Loucy (cell line): Measurements from ENCODE around the gene LSR.

Experiments used
- H2AFZ ChIP-seq: fragments of 200-600 bp; sonication (generic); 2 replicates; pipeline ENCODE4 v1.6.0; 2016; ENCODE audit warnings: antibody characterized with exemption, mild to moderate bottlenecking, low read length, moderate library complexity
- H3F3A ChIP-seq: fragments of 200-600 bp; 2 replicates; pipeline ENCODE4 v1.6.0; 2016; ENCODE audit warnings: antibody characterized with exemption, low read depth, mild to moderate bottlenecking
- H3K27me3 ChIP-seq: fragments of 200-600 bp; sonication (generic); 2 replicates; pipeline ENCODE4 v1.6.1; 2014; ENCODE audit warnings: low read length, mild to moderate bottlenecking; ENCODE audit not compliant: insufficient read depth, poor library complexity, severe bottlenecking
- H3K36me3 ChIP-seq: fragments of 200-600 bp; sonication (generic); 2 replicates; pipeline ENCODE4 v1.6.1; 2016; ENCODE audit warnings: low read length; ENCODE audit not compliant: insufficient read depth
- H3K4me1 ChIP-seq: fragments of 200-600 bp; sonication (generic); 2 replicates; pipeline ENCODE4 v1.5.1; 2014; ENCODE audit warnings: low read length, mild to moderate bottlenecking; ENCODE audit not compliant: insufficient read depth, poor library complexity, severe bottlenecking
- H3K4me2 ChIP-seq: fragments of 200-600 bp; sonication (generic); 2 replicates; pipeline ENCODE4 v1.6.0; 2014; ENCODE audit warnings: antibody characterized with exemption, low read length, low read depth, mild to moderate bottlenecking; ENCODE audit not compliant: poor library complexity, severe bottlenecking
- H3K4me3 ChIP-seq: fragments of 200-600 bp; sonication (generic); 2 replicates; pipeline ENCODE4 v1.5.1; 2014; ENCODE audit warnings: low read length, mild to moderate bottlenecking, mixed read lengths; ENCODE audit not compliant: poor library complexity, severe bottlenecking
- H3K79me2 ChIP-seq: fragments of 200-600 bp; sonication (generic); 2 replicates; pipeline ENCODE4 v1.6.1; 2014; ENCODE audit warnings: low read length; ENCODE audit not compliant: insufficient read depth
- H3K9ac ChIP-seq: fragments of 200-600 bp; sonication (generic); 2 replicates; pipeline ENCODE4 v1.6.0; 2014; ENCODE audit warnings: mild to moderate bottlenecking, low read depth, low read length, moderate library complexity; ENCODE audit not compliant: poor library complexity, severe bottlenecking
- H3K9me2 ChIP-seq: fragments of 200-600 bp; sonication (generic); replicated peaks from 2 replicates; pipeline ENCODE4 v1.6.1; 2016; ENCODE audit warnings: low read depth, low read length, mixed read lengths
- H3K9me3 ChIP-seq: fragments of 200-600 bp; sonication (generic); 2 replicates; pipeline ENCODE4 v1.6.1; 2014; ENCODE audit warnings: mild to moderate bottlenecking, antibody characterized with exemption, low read length, low read depth; ENCODE audit not compliant: insufficient read depth
- H4K20me1 ChIP-seq: fragments of 200-600 bp; sonication (generic); 2 replicates; pipeline ENCODE4 v1.6.0; 2014; ENCODE audit warnings: antibody characterized with exemption, low read length, mild to moderate bottlenecking; ENCODE audit not compliant: insufficient read depth, poor library complexity, severe bottlenecking
- CTCF ChIP-seq: fragments of 200-600 bp; sonication (generic); conservative IDR thresholded peaks from 2 replicates; pipeline ENCODE4 v1.5.1; 2014; ENCODE audit warnings: mild to moderate bottlenecking, antibody characterized with exemption, low read length
- EZH2phosphoT487 ChIP-seq: fragments of 200-600 bp; IDR thresholded peaks from 2 replicates; pipeline ENCODE4 v1.6.1; 2018; ENCODE audit warnings: antibody characterized with exemption, mild to moderate bottlenecking, moderate library complexity, borderline replicate concordance

The LSR gene

GRCh38 chr19:35260694-35261304 is 12.0 kb downstream of the LSR start:
- H3F3A ChIP-seq = no peaks in the 10 kb centered on the region

DNA sequence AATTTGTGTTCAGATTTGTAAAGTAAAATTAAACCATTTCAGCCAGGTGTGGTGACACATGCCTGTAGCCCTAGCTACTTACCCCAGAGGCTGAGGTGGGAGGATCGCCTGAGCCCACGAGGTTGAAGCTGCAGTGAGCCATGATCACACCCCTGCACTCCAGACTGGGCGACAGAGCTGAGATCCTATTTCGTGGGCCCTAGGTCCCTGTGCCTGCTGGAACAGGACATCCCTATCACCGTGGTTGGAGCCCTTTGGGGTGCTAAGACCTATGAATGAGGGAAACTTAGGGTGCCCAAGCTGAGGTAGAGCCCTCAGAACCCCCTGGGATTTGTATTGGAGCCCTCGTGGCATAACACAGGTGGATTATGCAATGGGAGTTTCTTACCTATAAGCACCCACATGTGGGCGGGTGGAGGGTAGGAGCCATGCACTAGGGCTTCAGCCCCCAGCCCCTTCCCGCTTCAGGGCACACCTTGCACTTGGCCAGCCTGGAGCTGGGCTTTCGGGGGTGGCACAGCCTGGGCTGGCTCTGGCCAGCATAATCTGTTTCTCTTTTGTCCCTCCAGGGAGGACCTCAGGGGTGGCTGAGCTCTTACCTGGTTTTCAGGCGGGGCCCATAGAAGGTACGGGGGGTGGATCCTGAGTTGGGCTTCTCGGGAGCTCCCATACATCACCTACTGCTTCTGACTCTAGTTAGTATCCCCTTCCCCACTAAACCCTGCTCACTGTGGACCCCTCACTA is 12.7 kb downstream of the LSR start:
- no peak overlapping the region for H3K4me3 ChIP-seq

More at GRCh38 chr19:35260694-35261304, 12.0 kb downstream of the LSR start:
- H4K20me1 ChIP-seq = no peaks in the 10 kb centered on the region
- peaks cover 20% of the 10 kb centered on the region for H3K4me1 ChIP-seq
- no peaks in the 10 kb centered on the region for H3K9me2 ChIP-seq
- H3K79me2 ChIP-seq = no peaks in the 10 kb centered on the region
- no peak overlapping the region for H2AFZ ChIP-seq
- no peaks in the 10 kb centered on the region for H3K9me3 ChIP-seq
- H3K36me3 ChIP-seq = no peaks in the 10 kb centered on the region
- no peaks in the 10 kb centered on the region for H3K27me3 ChIP-seq
- no peak overlapping the region for H3K4me2 ChIP-seq
- H3K9ac ChIP-seq = no peak overlapping the region
- no peak overlapping the region for H3K4me3 ChIP-seq
- TF ChIP-seq EZH2phosphoT487 (no peak), CTCF (no peak)

DNA sequence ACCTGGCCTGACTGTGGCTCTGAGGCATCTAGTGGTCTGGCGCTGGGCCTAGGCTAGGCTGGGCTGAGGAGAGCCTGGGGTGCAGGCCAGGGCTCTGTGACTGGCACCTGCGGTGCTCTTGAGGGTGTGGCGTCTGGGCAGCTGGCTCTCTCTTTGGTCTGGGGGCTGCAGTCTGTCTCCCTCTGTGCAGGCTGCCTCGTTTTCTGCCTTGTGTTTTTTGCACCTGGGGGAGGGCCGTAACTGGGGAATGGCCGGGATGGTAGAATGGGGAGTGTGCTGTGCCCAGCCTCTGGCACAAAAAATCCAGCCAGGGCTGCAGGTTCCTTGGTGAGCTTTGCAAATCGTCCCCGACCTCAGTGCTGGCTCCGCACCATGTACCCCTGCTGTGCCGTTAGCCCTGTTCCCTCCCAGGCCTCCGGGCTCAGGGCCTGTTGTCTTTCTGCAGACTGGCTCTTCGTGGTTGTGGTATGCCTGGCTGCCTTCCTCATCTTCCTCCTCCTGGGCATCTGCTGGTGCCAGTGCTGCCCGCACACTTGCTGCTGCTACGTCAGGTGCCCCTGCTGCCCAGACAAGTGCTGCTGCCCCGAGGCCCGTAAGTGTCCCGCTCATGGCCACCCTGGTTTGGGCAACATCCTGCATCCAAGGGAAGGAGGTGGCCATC is 13.4 kb downstream of the LSR start:
- peaks cover 10% of the 10 kb centered on the region for H4K20me1 ChIP-seq
- no peak overlapping the region for H2AFZ ChIP-seq
- no peak for TF ChIP-seq CTCF
- TF ChIP-seq EZH2phosphoT487 = no peak
- H3K9ac ChIP-seq = no peak overlapping the region
- no peak overlapping the region for H3K4me3 ChIP-seq
- no peaks in the 10 kb centered on the region for H3K9me3 ChIP-seq
- no peaks in the 10 kb centered on the region for H3K9me2 ChIP-seq
- peaks cover 27% of the 10 kb centered on the region for H3K4me1 ChIP-seq
- no peaks in the 10 kb centered on the region for H3K36me3 ChIP-seq
- no peaks in the 10 kb centered on the region for H3F3A ChIP-seq
- H3K27me3 ChIP-seq = no peaks in the 10 kb centered on the region
- no peak overlapping the region for H3K4me2 ChIP-seq
- H3K79me2 ChIP-seq = peaks cover 11% of the 10 kb centered on the region

More for the DNA sequence above, 12.7 kb downstream of the LSR start:
- H3K36me3 ChIP-seq = no peaks in the 10 kb centered on the region
- no peaks in the 10 kb centered on the region for H3K27me3 ChIP-seq
- peaks cover 23% of the 10 kb centered on the region for H3K4me1 ChIP-seq
- peaks cover 4% of the 10 kb centered on the region for H3K79me2 ChIP-seq
- no peaks in the 10 kb centered on the region for H3K9me2 ChIP-seq
- TF ChIP-seq EZH2phosphoT487 (no peak), CTCF (no peak)
- no peak overlapping the region for H2AFZ ChIP-seq
- no peaks in the 10 kb centered on the region for H3K9me3 ChIP-seq
- H4K20me1 ChIP-seq = peaks cover 3% of the 10 kb centered on the region
- no peaks in the 10 kb centered on the region for H3F3A ChIP-seq
- H3K4me2 ChIP-seq = no peak overlapping the region
- H3K9ac ChIP-seq = no peak overlapping the region
